Stimulated activated CD8-positive, alpha-beta memory T cell treated with anti-CD3 and anti-CD28 coated beads, Interleukin-4, amount 100 ng/mL, for 48 hours (primary cell): Measurements from ENCODE around the gene SLC36A1.
"Not testable (repeated sequence)": the region's sequence is repeated elsewhere in the genome, so short reads cannot be mapped to it uniquely, and the experiment has no call there.

Experiments
- DNase-seq: peaks from one replicate; pipeline ENCODE4 v3.0.0-alpha.2; 2020

The SLC36A1 gene

GRCh38 chr5:151491062-151491461, 43.7 kb downstream of the SLC36A1 start:
- no peak for DNase-seq

- DNase-seq: peak; percentile 33
These were observed 45.3 kb downstream of the SLC36A1 start for GRCh38 chr5:151492729-151493128.

GRCh38 chr5:151493665-151494064, 46.3 kb downstream of the SLC36A1 start:
- no peak for DNase-seq

- no peak for DNase-seq
These were observed 47.9 kb downstream of the SLC36A1 start for GRCh38 chr5:151495320-151495719.

GRCh38 chr5:151496041-151496484, 48.7 kb downstream of the SLC36A1 start:
- no peak for DNase-seq

- DNase-seq: no peak
These were observed 50.1 kb downstream of the SLC36A1 start for GRCh38 chr5:151497391-151498002.

GRCh38 chr5:151498395-151499155, 51.2 kb downstream of the SLC36A1 start:
- no peak for DNase-seq

GRCh38 chr5:151499501-151500035, 52.2 kb downstream of the SLC36A1 start:
- DNase-seq: no peak

GRCh38 chr5:151504006-151504405, 56.6 kb downstream of the SLC36A1 start:
- no peak for DNase-seq

- not testable (repeated sequence) for DNase-seq
These were observed 60.9 kb downstream of the SLC36A1 start for GRCh38 chr5:151508308-151508707.

- DNase-seq: no peak
These were observed 61.8 kb downstream of the SLC36A1 start for GRCh38 chr5:151509231-151509630.

- DNase-seq: no peak
These were observed 62.4 kb downstream of the SLC36A1 start for GRCh38 chr5:151509836-151510235.

GRCh38 chr5:151517122-151517920, 69.9 kb downstream of the SLC36A1 start:
- no peak for DNase-seq

GRCh38 chr5:151520294-151520693, 72.9 kb downstream of the SLC36A1 start:
- no peak for DNase-seq

GRCh38 chr5:151522226-151522625, 74.8 kb downstream of the SLC36A1 start:
- no peak for DNase-seq

- peak; percentile 55 for DNase-seq
These were observed 75.9 kb downstream of the SLC36A1 start for GRCh38 chr5:151523335-151523734.

GRCh38 chr5:151528153-151528552, 80.8 kb downstream of the SLC36A1 start:
- DNase-seq: no peak

- DNase-seq: no peak
These were observed 81.6 kb downstream of the SLC36A1 start for GRCh38 chr5:151528996-151529395.

- DNase-seq: no peak
These were observed 84.2 kb downstream of the SLC36A1 start for GRCh38 chr5:151531581-151531980.

GRCh38 chr5:151532416-151532815, 85.0 kb downstream of the SLC36A1 start:
- no peak for DNase-seq

- DNase-seq: no peak
These were observed 86.9 kb downstream of the SLC36A1 start for GRCh38 chr5:151534350-151534749.

GRCh38 chr5:151537044-151537443, 89.6 kb downstream of the SLC36A1 start:
- no peak for DNase-seq

- no peak for DNase-seq
These were observed 94.2 kb downstream of the SLC36A1 start for GRCh38 chr5:151541571-151541970.
